Fibroblast of lung (primary cell): Measurements from ENCODE around the gene RAPGEF5. TPM values are rescaled to one million over a fixed set of nuclear protein-coding genes. Genes with fewer than 3 reads are reported as not detected.

Experiments
- DNase-seq, 2 donors: peaks; one replicate each; pipeline versions ENCODE4 v3.0.0 to v3.0.0-alpha.2; 2010; ENCODE audit warnings: low read depth in 2 of 2
- H2AFZ ChIP-seq: 2 replicates; pipeline ENCODE4 v1.5.1; 2012; ENCODE audit warnings: low read length, control low read depth, inconsistent platforms
- H3K27ac ChIP-seq: 2 replicates; pipeline ENCODE4 v1.5.1; 2011; ENCODE audit warnings: low read length, control low read depth; ENCODE audit not compliant: insufficient read depth
- H3K27me3 ChIP-seq: 2 replicates; pipeline ENCODE4 v1.5.1; 2011; ENCODE audit warnings: mild to moderate bottlenecking, low read length; ENCODE audit not compliant: control insufficient read depth, insufficient read depth
- H3K36me3 ChIP-seq: 2 replicates; pipeline ENCODE4 v1.5.1; 2011; ENCODE audit warnings: low read length; ENCODE audit not compliant: control insufficient read depth, insufficient read depth
- H3K4me1 ChIP-seq: 2 replicates; pipeline ENCODE4 v1.5.1; 2011; ENCODE audit warnings: low read length; ENCODE audit not compliant: control insufficient read depth, insufficient read depth; ENCODE audit errors: extremely low read depth
- H3K4me2 ChIP-seq: 2 replicates; pipeline ENCODE4 v1.5.1; 2011; ENCODE audit warnings: low read length, control low read depth; ENCODE audit not compliant: insufficient read depth; ENCODE audit errors: extremely low read depth
- H3K4me3 ChIP-seq, 4 experiments: fragments of 200-600 bp in 1 of 4; sonication (generic) in 1 of 4; replicated peaks in 1 of 4; 2 replicates each; pipeline ENCODE4 v1.5.1; 2011 to 2016; ENCODE audit warnings: low read length in 4 of 4, low read depth in 3 of 4, mild to moderate bottlenecking in 3 of 4, control low read depth in 2 of 4, inconsistent platforms in 1 of 4, mixed read lengths in 1 of 4; ENCODE audit not compliant: insufficient read depth in 1 of 4; ENCODE audit errors: control extremely low read depth in 1 of 4
- H3K79me2 ChIP-seq: 2 replicates; pipeline ENCODE4 v1.5.1; 2012; ENCODE audit warnings: mild to moderate bottlenecking, low read length, inconsistent platforms; ENCODE audit not compliant: control insufficient read depth, insufficient read depth
- H3K9ac ChIP-seq: 2 replicates; pipeline ENCODE4 v1.5.1; 2011; ENCODE audit warnings: mild to moderate bottlenecking, low read length, control low read depth; ENCODE audit not compliant: insufficient read depth
- H3K9me3 ChIP-seq: 2 replicates; pipeline ENCODE4 v1.5.1; 2012; ENCODE audit warnings: low read depth, low read length; ENCODE audit not compliant: control insufficient read depth, insufficient read depth
- H4K20me1 ChIP-seq: 2 replicates; pipeline ENCODE4 v1.5.1; 2011; ENCODE audit warnings: low read length; ENCODE audit not compliant: control insufficient read depth, insufficient read depth; ENCODE audit errors: extremely low read depth
- EZH2 ChIP-seq: IDR thresholded peaks from 2 replicates; pipeline ENCODE4 v1.5.1; 2012; ENCODE audit warnings: low read length, control low read depth, mild to moderate bottlenecking; ENCODE audit errors: missing control alignments
- polyA plus RNA-seq, 2 donors: library from polyadenylated mRNA; depleted of rRNA in 1 of 2; stranded (reverse) in 1 of 2; unstranded in 1 of 2; fragments of >200 nt; gene quantifications; 2 replicates each; pipeline ENCODE4 v1.2.1, GENCODE V29; 2011 to 2012; ENCODE audit warnings: missing spikeins in 1 of 2
- total RNA-seq: library from RNA; depleted of rRNA; stranded (reverse); fragments of >200 nt; gene quantifications from 2 replicates; pipeline ENCODE4 v1.2.1, GENCODE V29; 2014
- TF ChIP-seq, protein P1 (sequence below), 2 donors: IDR thresholded peaks in 1 of 2; conservative IDR thresholded peaks in 1 of 2; 1 replicate in 1 of 2; 2 replicates in 1 of 2; pipeline ENCODE4 v1.5.1; 2011 to 2012; ENCODE audit warnings: low read length in 2 of 2, control low read depth in 1 of 2, inconsistent platforms in 1 of 2, low read depth in 1 of 2, mild to moderate bottlenecking in 1 of 2

Gene RAPGEF5
- total and polyA plus RNA-seq, 2 donors (not counting 1 experiment from before 2014, with no cell fraction given): 1.4 to 1.5 TPM

DNA sequence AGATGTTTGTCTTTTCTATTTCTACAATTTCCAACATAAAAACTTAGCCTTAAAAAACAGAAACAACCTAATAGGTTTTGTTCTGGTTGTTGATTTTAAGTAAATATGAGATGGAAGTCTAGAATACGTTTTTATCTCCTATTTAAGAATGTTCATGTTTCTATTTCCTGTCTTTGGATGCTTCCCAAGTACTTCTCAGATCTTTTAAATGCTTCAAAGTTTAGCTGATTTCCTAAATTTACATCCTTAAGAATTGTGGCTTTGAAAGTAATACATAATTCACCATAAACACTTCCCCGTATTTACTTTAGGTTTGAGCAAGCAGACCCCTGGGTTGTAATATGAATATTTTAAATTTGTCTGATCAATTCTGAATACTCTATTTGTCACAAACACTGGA, 70.5 kb downstream of the RAPGEF5 start:
- no peaks in the 10 kb centered on the region for H3K27me3 ChIP-seq
- no peaks in the 10 kb centered on the region for H3K79me2 ChIP-seq
- H3K9me3 ChIP-seq: no peaks in the 10 kb centered on the region
- H2AFZ ChIP-seq: no peak overlapping the region
- no peaks in the 10 kb centered on the region for H3K36me3 ChIP-seq
- no peak overlapping the region for H3K4me3 ChIP-seq
- no peaks in the 10 kb centered on the region for H3K4me1 ChIP-seq
- no peaks in the 10 kb centered on the region for H4K20me1 ChIP-seq
- no peak overlapping the region for H3K27ac ChIP-seq
- no peak for DNase-seq
- no peak overlapping the region for H3K9ac ChIP-seq
- TF ChIP-seq EZH2: no peak
- TF ChIP-seq, protein P1, sequence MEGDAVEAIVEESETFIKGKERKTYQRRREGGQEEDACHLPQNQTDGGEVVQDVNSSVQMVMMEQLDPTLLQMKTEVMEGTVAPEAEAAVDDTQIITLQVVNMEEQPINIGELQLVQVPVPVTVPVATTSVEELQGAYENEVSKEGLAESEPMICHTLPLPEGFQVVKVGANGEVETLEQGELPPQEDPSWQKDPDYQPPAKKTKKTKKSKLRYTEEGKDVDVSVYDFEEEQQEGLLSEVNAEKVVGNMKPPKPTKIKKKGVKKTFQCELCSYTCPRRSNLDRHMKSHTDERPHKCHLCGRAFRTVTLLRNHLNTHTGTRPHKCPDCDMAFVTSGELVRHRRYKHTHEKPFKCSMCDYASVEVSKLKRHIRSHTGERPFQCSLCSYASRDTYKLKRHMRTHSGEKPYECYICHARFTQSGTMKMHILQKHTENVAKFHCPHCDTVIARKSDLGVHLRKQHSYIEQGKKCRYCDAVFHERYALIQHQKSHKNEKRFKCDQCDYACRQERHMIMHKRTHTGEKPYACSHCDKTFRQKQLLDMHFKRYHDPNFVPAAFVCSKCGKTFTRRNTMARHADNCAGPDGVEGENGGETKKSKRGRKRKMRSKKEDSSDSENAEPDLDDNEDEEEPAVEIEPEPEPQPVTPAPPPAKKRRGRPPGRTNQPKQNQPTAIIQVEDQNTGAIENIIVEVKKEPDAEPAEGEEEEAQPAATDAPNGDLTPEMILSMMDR (conservative IDR thresholded peaks at IDR 0.05 in 1 of 2, IDR thresholded peaks at IDR 0.05 in 1 of 2; ENCODE audit: low read depth in 1 of 2, low read length in 2 of 2): no peak
- H3K4me2 ChIP-seq: no peak overlapping the region

DNA sequence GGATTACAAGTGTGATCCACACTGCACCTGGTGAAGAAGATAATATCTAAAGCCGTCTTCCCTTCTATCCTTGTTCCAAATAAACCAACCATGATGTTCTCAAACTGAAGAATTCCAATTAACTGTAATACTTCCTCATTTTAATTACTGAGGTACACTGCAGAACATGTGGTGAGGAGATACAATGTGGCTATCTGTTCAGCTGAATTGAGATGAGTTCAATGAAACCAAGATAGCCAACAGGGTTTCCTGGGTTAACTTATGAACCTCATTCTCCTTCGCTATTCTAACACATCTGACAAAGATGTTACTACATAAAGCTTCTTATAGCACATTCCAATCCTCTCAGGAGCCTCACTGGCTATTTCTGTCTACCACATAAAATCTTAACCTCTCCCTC, 75.5 kb downstream of the RAPGEF5 start:
- no peaks in the 10 kb centered on the region for H4K20me1 ChIP-seq
- H3K4me2 ChIP-seq: no peak overlapping the region
- no peak for DNase-seq
- no peak overlapping the region for H3K4me3 ChIP-seq
- no peaks in the 10 kb centered on the region for H3K79me2 ChIP-seq
- H3K4me1 ChIP-seq: no peaks in the 10 kb centered on the region
- H3K36me3 ChIP-seq: no peaks in the 10 kb centered on the region
- H3K9me3 ChIP-seq: no peaks in the 10 kb centered on the region
- no peak overlapping the region for H3K27ac ChIP-seq
- TF ChIP-seq EZH2: no peak
- TF ChIP-seq, protein P1 (conservative IDR thresholded peaks at IDR 0.05 in 1 of 2, IDR thresholded peaks at IDR 0.05 in 1 of 2; ENCODE audit: low read depth in 1 of 2, low read length in 2 of 2): no peak
- no peaks in the 10 kb centered on the region for H3K27me3 ChIP-seq
- no peak overlapping the region for H2AFZ ChIP-seq
- H3K9ac ChIP-seq: no peak overlapping the region

DNA sequence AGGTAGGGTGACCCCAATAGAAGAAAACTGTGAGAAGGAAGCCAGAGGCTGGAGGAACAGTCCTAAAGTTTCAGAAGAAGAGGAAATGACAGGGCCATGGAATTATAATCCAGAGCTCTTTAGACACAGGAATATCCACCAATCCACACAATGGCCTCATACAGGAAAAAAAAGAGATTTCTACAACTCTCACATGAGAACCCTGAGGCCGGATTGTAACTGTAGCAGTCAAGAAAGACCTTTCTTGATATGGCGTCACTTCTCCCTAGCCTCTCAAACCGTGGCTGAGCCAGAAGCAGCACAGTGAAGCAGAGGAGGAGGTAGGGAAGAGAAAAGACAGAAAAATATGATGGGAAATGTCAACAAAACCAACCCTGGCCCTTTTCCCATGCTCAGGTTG, 76.9 kb downstream of the RAPGEF5 start:
- Histone ChIP-seq H3K9me3 (no peaks in the 10 kb centered on the region), H3K4me3 (no peak overlapping the region), H3K36me3 (no peaks in the 10 kb centered on the region), H3K27ac (no peak overlapping the region), H3K9ac (no peak overlapping the region), H3K4me2 (no peak overlapping the region), H2AFZ (no peak overlapping the region), H4K20me1 (no peaks in the 10 kb centered on the region), H3K79me2 (no peaks in the 10 kb centered on the region), H3K4me1 (no peaks in the 10 kb centered on the region), H3K27me3 (no peaks in the 10 kb centered on the region)
- no peak for TF ChIP-seq EZH2
- TF ChIP-seq, protein P1 (conservative IDR thresholded peaks at IDR 0.05 in 1 of 2, IDR thresholded peaks at IDR 0.05 in 1 of 2; ENCODE audit: low read depth in 1 of 2, low read length in 2 of 2): no peak
- DNase-seq: no peak
